ENCODE measurements around the gene ANKRD23. TPM values are rescaled to one million over a fixed set of nuclear protein-coding genes. Genes with fewer than 3 reads are reported as not detected.
"Not testable (repeated sequence)": the region's sequence is repeated elsewhere in the genome, so short reads cannot be mapped to it uniquely, and the experiment has no call there.

Gene ANKRD23
- total RNA-seq, 3 donors from 2014 or later (not counting 1 experiment from before 2014, with no cell fraction given) = 8.3 to 11.2 (median 10.1) TPM

DNA sequence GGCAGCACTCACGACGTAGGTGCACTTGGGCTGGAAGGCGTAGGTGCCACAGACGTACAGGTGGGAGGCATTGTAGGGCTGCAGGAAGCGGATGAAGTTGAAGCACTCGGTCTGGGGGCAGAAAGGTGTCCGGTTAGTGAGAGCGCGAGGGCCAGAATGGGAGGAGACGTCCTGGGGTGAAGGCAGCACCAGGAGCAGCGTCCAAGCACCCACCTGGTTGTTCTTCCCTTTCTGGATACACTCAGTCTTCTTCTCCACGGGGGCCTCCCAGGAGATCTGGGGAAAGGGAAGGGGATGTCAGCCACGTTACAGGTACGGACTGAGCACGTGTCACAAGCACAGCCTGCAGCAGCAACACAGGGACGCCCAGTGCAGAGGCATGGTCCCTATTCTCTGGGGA, 21.8 kb upstream of the ANKRD23 start:
- Histone ChIP-seq H3K9me3 (ENCODE audit: control insufficient read depth, insufficient read depth, low read length) (no peaks in the 10 kb centered on the region), H3K27me3 (ENCODE audit: control insufficient read depth, insufficient read depth, low read length) (no peaks in the 10 kb centered on the region), H3K27ac (ENCODE audit: low read length) (no peak overlapping the region), H3K36me3 (ENCODE audit: control insufficient read depth, insufficient read depth, low read length) (peaks cover 52% of the 10 kb centered on the region), H3K4me1 (ENCODE audit: control insufficient read depth, insufficient read depth, low read length) (peaks cover 55% of the 10 kb centered on the region), H3K4me3 (ENCODE audit: low read length) (no peak overlapping the region)
- Mint-ChIP-seq H3K36me3 (peaks cover 4% of the 10 kb centered on the region), H3K4me1 (peaks cover 37 to 42% of the 10 kb centered on the region in 2 donors), H3K4me3 (peak overlapping the region; percentile 69), H3K27me3 (ENCODE audit: low read depth in 2 of 2) (no peaks in the 10 kb centered on the region), H3K27ac (no peak overlapping the region), H3K9me3 (no peaks in the 10 kb centered on the region)
- TF ChIP-seq, protein P1, sequence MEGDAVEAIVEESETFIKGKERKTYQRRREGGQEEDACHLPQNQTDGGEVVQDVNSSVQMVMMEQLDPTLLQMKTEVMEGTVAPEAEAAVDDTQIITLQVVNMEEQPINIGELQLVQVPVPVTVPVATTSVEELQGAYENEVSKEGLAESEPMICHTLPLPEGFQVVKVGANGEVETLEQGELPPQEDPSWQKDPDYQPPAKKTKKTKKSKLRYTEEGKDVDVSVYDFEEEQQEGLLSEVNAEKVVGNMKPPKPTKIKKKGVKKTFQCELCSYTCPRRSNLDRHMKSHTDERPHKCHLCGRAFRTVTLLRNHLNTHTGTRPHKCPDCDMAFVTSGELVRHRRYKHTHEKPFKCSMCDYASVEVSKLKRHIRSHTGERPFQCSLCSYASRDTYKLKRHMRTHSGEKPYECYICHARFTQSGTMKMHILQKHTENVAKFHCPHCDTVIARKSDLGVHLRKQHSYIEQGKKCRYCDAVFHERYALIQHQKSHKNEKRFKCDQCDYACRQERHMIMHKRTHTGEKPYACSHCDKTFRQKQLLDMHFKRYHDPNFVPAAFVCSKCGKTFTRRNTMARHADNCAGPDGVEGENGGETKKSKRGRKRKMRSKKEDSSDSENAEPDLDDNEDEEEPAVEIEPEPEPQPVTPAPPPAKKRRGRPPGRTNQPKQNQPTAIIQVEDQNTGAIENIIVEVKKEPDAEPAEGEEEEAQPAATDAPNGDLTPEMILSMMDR (IDR thresholded peaks at IDR 0.05) = no peak
- ATAC-seq (no peak), DNase-seq (no peak)
- WGBS (ENCODE audit: insufficient coverage) = 93% methylated on average over 15 of the region's 16 CpGs
- intact Hi-C loops (cut with micrococcal nuclease) = no loop called here

DNA sequence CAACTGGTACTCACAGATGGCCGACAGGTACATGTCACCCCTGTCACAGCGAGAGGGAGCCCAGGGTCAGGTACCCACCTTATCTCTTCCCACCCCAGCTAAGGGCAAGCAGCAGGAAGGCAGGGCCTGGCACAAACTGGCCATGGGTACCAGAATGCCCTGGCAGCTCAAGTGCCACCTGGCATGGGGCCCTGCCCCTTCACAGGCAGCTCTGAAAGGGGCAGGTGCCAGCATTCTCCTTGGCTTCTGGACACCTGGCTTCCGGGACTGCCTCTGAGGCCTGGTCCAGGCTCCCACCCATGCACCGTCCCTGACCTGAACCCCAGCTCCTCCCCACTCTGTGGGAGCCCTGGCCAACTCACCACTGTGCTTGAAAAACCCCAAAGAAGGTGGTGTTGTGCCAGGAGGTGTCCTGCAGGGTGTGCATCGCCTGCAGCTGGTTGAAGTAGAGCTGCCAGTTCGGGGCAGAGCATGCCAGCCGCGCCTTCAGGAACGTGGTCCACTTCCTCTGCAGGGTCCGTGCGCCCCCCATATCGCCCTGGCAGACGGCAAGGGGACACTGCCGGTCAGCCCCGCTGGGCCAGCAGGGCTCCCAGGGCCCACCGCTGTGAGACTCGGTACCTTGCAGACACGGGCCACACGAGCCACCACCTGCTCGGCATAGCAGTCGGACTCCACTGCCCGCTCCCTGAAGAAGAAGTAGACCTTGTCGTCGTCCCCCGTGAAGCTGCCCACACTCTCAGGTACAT, 20.7 kb upstream of the ANKRD23 start:
- ATAC-seq (no peak), DNase-seq (no peak)
- Histone ChIP-seq H3K36me3 (ENCODE audit: control insufficient read depth, insufficient read depth, low read length) (peaks cover 59% of the 10 kb centered on the region), H3K4me1 (ENCODE audit: control insufficient read depth, insufficient read depth, low read length) (peaks cover 56% of the 10 kb centered on the region), H3K27ac (ENCODE audit: low read length) (no peak overlapping the region), H3K27me3 (ENCODE audit: control insufficient read depth, insufficient read depth, low read length) (no peaks in the 10 kb centered on the region), H3K9me3 (ENCODE audit: control insufficient read depth, insufficient read depth, low read length) (no peaks in the 10 kb centered on the region), H3K4me3 (ENCODE audit: low read length) (no peak overlapping the region)
- Mint-ChIP-seq H3K27ac (no peak overlapping the region), H3K27me3 (ENCODE audit: low read depth in 2 of 2) (no peaks in the 10 kb centered on the region), H3K4me1 (peaks cover 40 to 46% of the 10 kb centered on the region in 2 donors), H3K9me3 (no peaks in the 10 kb centered on the region), H3K36me3 (peaks cover 4% of the 10 kb centered on the region), H3K4me3 (no peak overlapping the region)
- 93% methylated on average over 25 of the region's 25 CpGs for WGBS (ENCODE audit: insufficient coverage)
- TF ChIP-seq, protein P1 (IDR thresholded peaks at IDR 0.05) = no peak
- intact Hi-C loops (cut with micrococcal nuclease) = no loop called here

GRCh38 chr2:96863575-96864342, 19.9 kb upstream of the ANKRD23 start:
- WGBS (ENCODE audit: insufficient coverage) = 94% methylated on average over 19 of the region's 19 CpGs
- Histone ChIP-seq H3K4me1 (ENCODE audit: control insufficient read depth, insufficient read depth, low read length) (peaks cover 64% of the 10 kb centered on the region), H3K27ac (ENCODE audit: low read length) (no peak overlapping the region), H3K9me3 (ENCODE audit: control insufficient read depth, insufficient read depth, low read length) (no peaks in the 10 kb centered on the region), H3K4me3 (ENCODE audit: low read length) (no peak overlapping the region), H3K27me3 (ENCODE audit: control insufficient read depth, insufficient read depth, low read length) (no peaks in the 10 kb centered on the region), H3K36me3 (ENCODE audit: control insufficient read depth, insufficient read depth, low read length) (peaks cover 59% of the 10 kb centered on the region)
- Mint-ChIP-seq H3K27me3 (ENCODE audit: low read depth in 2 of 2) (no peaks in the 10 kb centered on the region), H3K9me3 (no peaks in the 10 kb centered on the region), H3K4me3 (peak overlapping the region; percentile 38), H3K36me3 (peaks cover 4% of the 10 kb centered on the region), H3K4me1 (peaks cover 44 to 54% of the 10 kb centered on the region in 2 donors), H3K27ac (peak overlapping the region; percentile 29 to 65)
- TF ChIP-seq, protein P1 (IDR thresholded peaks at IDR 0.05) = no peak
- ATAC-seq (no peak), DNase-seq (no peak)
- intact Hi-C loops (cut with micrococcal nuclease) = no loop called here

- Histone ChIP-seq H3K4me1 (ENCODE audit: control insufficient read depth, insufficient read depth, low read length) (peaks cover 66% of the 10 kb centered on the region), H3K36me3 (ENCODE audit: control insufficient read depth, insufficient read depth, low read length) (peaks cover 59% of the 10 kb centered on the region)
- intact Hi-C loops (cut with micrococcal nuclease); H3K36me3 Mint-ChIP-seq; H3K27ac ChIP-seq (ENCODE audit: low read length); H3K9me3 ChIP-seq (ENCODE audit: control insufficient read depth, insufficient read depth, low read length); H3K27me3 ChIP-seq (ENCODE audit: control insufficient read depth, insufficient read depth, low read length); DNase-seq; ATAC-seq; H3K9me3 Mint-ChIP-seq; H3K4me3 ChIP-seq (ENCODE audit: low read length); H3K27me3 Mint-ChIP-seq (ENCODE audit: low read depth in 2 of 2): not testable (repeated sequence)
- H3K27ac Mint-ChIP-seq = peak overlapping the region; percentile 29 to 65
- H3K4me3 Mint-ChIP-seq = peak overlapping the region; percentile 42
- 84% methylated on average over 4 of the region's 4 CpGs for whole genome bisulfite sequencing (ENCODE audit: insufficient coverage)
- H3K4me1 Mint-ChIP-seq = peaks cover 45 to 55% of the 10 kb centered on the region in 2 donors
Measured at GRCh38 chr2:96863056-96863455, 19.2 kb upstream of the ANKRD23 start.

Measured in natural killer cell (primary cell).